GM19240 (cell line): ENCODE results near the gene SLC8A2.
"Not testable (repeated sequence)": the region's sequence is repeated elsewhere in the genome, so short reads cannot be mapped to it uniquely, and the experiment has no call there.

Experiments
- DNase-seq: peaks from one replicate; pipeline ENCODE4 v3.0.0; 2011; ENCODE audit warnings: low spot score; ENCODE audit not compliant: insufficient read length

The SLC8A2 gene

DNA sequence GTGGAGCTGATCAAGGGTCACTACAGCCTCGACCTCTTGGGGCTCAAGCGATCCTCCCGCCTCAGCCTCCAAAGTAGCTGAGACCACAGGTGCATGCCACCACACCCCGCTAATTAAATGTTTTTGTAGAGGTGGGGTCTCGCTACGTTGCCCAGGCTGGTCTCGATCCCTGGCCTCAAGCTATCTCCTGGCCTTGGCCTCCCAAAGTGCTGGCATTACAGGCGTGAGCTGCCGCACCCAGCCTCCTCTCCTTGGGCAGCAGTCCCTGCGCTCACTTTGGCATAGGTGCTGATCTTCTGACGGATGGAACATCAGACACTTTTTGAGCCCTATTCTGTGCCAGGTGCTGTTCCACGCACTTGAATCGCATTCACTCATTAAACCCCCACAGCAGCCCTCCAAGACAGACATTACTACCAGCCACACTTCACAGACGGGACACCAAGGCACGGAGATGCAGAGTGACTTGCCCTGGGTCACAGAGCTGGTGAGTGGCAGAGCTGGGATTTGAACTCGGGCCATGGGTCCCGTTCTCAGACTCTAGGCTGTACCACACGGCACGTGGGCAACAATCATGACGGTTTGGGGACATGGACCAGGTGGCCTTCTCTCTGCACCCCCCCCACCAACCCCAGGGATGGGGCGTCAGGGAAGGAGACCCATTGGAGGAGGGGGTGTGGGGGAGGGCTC is 55.6 kb downstream of the SLC8A2 start:
- no peak for DNase-seq

DNA sequence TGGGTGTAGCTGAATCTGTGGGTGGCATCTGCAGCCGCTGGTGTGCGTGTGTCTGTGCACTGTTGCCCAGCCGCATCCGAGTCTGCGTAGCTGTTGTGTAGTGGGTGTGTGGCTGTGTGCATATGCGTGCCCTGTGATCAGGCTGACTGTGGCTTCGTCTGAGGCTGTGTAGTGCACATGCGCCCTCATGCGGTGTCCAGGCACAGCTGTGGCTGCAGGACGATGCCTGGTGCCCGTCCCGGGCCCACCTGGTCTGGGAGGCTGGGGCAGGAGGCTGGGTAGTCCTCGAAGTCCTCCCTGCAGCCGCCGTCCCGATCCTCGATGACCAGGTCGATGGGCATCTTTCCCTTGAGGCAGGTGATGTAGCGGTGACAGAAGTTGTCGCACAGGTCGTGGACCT is 57.2 kb downstream of the SLC8A2 start:
- no peak for DNase-seq

DNA sequence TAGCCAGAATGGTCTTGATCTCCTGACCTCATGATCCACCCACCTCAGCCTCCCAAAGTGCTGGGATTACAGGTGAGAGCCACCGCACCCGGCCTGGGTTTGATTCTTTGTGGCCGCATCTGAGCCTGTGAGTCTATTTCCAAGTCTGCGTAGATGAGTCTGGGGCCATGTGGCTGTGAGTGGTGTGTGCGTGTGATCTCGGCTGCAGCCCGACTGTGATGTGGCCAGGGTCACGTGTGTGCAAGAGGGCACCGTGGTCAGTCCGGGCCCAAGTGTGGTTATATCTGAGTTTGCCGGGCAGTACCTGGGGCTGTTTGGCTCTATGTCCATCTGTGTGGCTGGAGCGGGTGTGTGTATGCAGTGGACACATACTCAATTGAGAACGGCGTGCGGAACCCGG is 57.8 kb downstream of the SLC8A2 start:
- no peak for DNase-seq

DNA sequence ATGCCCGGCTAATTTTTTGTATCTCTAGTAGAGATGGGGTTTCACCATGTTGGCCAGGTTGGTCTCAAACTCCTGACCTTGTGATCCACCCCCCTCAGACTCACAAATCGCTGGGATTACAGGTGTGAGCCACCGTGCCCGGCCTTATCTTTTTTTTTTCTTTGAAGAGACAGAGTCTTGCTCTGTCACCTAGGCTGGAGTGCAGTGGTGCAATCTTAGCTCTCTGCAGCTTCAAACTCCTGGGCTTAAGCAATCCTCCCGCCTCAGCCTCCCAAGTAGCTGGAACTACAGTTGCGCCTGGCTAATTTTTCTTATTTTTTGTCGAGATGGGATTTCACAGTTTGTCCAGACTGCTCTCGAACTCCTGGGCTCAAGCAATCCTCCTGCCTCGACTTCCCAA is 60.0 kb downstream of the SLC8A2 start:
- DNase-seq = not testable (repeated sequence)

DNA sequence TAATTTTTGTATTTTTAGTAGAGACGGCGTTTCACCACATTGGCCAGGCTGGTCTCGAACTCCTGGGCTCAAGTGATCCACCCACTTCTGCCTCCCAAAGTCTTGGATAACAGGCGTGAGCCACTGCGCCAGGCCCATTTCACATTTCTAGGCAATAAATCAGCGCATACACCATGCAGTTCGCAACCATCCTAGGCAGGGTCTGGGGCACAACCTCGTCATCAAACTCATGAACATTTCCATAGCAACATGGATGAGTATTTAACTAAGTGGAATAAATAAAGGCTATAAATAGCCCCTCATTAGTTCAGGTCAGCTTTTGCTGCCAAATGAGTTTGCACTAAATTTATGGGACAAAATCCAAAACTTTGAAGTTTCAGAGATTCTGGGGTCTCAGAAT is 60.6 kb downstream of the SLC8A2 start:
- DNase-seq = no peak

DNA sequence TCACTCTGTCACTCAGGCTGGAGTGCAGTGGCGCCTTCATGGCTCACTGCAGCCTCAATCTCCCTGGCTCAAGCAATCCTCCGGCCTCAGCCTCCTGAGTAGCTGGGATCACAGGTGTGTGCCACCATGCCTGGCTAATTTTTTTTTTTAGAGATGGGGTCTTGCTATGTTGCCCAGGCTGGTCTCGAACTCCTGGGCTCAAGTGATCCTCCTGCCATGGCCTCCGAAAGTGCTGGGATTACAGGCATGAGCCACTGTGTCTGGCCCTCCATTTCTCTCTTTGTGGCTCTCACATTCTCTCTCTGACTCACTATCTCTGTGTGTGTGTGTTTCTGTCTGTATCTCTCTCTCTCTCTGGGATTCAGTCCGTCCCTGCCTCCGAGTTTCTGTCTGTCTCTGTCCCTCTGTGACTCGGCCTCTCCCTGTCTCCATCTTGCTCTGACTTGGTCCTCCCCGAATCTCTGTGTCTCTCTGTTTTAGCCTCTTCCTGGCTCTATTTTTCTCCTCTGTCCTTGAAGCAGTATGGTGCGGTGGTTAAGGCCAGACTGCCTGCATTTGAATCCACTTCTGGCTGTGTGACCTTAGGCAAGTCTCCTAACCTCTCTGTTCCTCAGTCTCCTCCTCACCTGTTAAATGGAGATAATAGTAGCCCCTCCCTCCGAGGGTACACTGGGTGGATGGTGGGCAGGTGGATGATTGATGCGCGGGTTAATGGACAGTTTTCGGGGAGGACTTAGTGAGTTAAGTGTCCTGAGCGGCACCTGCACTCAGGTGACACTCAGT is 63.3 kb downstream of the SLC8A2 start:
- DNase-seq = no peak

DNA sequence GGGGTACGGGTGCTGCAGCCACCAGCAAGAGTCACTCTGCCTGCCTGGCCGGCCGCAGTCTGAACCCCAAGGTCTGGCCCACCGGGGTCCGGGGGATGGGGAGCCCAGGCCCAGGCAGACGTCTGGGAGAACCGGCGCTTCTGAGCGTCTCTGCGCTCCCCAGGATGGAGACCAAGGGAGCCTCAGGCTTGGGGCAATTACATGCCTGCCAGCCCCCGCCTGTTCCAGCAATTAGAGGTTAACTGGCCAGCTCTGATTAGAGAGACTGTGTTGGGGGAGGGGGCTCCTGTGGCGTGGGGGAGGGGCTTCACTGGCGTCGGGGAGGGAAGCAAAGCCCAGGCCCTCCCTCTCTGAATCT is 64.3 kb downstream of the SLC8A2 start:
- DNase-seq = no peak

DNA sequence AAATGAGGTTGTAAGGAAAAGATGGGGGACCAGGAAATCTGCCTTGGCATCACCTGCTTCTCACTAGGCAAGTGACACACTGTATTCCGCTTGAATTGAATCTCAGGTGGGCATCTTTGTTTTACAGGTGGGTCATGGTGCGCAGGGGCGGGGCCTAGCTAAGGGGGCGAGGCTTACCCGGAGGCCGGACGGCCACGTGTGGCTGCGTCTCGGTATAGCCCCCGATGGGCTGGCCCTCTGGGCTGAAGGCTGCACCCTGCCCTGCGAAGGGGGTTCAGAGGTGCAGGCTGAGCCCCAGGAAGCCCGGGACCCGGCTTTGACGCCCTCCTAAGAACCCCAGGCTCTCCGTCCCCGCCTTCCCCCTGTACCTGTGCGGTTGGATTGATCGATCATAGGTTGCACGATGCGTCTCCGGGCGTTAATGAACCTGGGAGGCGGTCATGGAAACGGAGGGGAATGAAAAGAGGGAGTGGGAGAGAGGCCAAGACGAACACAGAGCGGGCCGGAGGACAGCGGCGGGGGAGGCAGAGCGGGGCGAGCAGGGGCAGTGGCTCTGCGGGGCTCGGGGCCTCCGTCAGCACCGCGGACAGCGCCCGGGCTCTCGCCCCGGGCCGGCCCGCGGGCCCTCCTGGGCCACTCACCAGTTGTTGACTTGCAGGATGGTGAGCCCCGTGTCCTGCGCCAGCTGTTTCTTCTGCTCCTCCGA is 64.8 kb downstream of the SLC8A2 start:
- DNase-seq = no peak

DNA sequence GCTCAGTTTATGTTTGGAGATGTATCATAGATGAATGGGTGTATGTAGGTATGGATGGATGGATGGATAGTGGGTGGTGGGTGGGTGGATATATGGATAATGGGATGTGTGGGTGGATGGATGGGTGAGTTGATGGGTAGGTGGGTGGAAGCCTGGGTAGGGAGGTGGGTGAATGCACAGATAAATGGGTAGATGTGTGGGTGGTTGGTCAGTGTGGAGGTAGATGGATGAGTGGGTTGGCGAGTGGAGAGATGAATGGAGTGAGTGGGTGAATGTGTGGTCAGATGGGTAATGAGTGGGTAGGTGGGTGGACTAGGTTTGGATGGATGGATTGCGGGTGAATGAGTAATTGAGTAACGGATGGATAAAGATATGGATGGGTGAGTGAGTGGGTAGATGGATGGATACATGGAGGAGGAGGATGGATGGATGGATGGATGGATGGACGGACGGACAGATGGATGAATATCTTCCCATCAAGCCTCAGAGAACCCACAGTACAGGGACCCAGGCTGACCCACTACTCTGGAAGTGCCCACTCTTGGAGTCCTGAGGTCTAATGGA is 65.8 kb downstream of the SLC8A2 start:
- no peak for DNase-seq

DNA sequence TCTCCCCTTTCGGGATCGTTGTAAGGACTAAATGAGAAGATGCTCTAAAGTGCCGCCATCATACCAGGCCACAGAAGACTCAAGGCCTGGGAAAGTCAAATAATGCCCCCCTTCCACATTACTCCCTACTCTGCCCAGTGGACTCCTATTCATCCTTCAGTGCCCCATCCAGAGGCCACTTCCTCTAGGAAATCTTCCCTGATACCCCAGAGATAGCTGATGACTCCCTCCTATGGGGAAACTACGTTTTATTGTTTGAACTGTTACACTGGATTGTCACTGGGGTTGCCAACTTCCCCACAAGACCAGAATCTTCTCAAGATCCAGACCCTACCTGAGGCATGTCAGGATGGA is 66.5 kb downstream of the SLC8A2 start:
- DNase-seq = no peak

DNA sequence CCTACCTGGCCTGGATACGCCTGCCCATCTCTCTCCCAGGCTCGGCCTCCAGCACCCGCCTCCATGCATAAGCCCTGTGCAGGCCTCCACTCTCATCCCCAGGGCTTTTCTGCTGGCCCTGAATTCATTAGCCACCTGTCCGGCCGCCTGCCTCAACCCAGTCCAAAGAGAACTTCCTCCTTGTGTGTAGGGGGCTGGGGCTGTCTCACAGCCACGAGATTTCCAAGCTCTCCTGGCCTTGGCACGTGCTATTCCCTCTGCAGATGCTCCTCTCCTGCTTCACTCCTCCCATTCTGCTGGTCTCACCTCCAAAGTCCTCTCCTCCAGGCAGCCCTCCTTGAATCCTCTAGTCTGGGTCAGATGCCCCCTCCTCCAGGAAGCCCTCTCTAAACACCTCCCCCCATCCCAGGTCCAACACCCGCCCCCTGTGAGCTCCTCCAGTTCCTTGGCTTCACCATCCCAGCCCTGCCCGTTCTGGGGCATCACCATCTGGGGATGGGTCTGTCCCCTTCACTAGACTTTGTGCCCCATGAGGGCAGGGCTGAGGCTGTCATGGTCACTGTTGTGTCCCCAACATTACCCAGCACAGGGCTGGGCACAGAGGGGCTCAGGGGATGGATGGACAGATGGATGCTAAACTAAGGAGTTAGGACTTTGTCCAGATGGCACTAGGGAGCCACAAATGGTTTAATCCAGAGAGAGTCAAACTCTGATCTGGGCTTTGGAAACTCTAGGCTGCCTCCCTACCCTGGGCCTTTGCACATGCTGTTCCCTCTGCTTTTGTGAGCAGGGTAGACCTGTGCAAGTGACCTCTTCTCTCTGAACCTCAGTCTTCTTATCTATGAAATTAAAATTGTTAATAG is 67.1 kb downstream of the SLC8A2 start:
- DNase-seq = no peak

DNA sequence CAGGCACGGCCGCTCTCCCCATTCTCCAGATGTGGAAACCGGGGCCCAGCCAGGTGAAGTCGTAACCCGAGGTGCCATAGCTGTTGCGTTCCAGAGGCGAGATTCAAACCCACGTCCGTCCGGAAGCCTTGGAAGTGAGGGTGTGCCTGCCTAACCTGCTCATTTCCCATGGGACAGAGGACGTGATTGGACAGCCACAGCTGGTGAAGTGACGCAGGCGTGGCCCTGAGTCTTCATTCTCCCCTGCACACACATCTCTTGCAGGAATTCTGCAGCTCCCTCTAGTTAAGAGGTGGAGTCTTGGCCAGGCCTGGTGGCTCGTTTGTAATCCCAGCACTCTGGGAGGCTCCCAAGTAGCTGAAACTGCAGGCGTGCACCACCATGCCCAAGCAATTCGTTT is 69.2 kb downstream of the SLC8A2 start:
- DNase-seq = no peak

DNA sequence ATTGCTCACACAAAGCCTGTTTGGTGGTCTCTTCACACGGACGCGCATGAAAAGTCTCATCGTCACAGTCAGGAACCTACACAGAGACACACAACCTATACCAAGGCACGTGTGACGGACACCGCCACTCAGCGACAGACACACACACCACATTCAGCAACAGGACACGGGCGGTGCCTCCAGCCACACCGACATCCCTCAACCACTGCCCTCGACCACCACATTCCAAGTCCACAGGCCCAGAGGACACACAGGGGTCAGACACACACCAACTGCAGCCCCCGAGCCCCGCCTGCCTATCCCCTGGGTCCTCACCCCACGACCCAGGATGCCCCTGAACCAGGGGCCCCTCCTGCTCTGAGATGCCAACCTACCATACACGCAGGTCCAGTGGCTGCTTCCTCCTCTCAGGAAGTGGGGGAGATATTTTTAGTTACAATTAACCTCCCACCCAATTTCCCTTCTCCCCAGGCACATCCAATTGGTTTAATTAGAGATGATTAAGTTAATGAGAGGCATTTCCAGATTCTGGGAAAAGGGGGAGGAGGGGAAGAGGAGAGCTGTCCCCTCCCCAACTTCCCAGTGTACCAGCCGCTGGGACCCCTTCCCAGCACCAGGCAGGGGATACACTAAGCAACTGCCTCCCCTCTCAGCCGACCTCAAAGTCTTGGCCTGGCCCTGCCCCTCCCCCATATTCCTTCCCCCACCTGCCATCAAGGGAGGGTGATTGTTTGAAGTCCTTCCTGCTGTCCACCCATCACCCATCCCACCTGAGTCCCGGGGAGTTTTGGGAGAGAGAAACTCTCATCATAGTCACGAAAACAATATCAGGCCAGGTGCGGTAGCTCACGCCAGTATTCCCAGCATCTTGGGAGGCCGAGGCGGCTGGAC is 72.7 kb downstream of the SLC8A2 start:
- DNase-seq = no peak

DNA sequence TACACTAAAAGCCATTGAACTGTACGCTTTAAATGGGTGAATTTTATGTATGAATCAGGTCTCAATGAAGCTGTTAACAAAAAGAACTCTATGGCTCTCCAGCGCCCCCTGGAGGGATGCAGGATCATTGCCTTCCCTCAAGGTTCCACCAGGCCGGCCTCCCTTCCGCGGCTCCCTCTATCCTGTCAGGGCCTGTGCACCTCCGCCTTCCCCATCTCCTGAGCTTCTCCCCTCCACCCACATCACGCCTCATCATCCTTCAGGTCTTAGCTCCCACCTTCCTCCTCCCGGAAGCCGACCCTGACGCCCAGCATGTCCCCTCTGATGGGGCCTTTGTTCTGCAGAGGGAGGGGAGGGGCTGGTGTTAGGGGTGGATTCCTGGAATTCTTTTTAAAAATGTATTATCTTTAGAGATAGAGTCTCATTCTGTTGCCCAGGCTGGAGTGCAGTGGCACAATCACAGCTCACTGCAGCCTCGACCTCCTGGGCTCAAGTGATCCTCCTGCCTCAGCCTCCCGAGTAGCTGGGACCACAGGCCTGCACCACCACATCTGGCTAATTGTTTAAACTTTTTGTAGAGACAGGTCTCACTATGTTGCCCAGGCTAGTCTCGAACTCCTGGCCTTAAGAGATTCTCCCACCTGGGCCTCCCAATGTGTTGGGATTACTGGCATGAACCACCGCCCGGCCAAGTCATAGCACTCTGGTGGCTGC is 80.0 kb downstream of the SLC8A2 start:
- peak; percentile 68 for DNase-seq

DNA sequence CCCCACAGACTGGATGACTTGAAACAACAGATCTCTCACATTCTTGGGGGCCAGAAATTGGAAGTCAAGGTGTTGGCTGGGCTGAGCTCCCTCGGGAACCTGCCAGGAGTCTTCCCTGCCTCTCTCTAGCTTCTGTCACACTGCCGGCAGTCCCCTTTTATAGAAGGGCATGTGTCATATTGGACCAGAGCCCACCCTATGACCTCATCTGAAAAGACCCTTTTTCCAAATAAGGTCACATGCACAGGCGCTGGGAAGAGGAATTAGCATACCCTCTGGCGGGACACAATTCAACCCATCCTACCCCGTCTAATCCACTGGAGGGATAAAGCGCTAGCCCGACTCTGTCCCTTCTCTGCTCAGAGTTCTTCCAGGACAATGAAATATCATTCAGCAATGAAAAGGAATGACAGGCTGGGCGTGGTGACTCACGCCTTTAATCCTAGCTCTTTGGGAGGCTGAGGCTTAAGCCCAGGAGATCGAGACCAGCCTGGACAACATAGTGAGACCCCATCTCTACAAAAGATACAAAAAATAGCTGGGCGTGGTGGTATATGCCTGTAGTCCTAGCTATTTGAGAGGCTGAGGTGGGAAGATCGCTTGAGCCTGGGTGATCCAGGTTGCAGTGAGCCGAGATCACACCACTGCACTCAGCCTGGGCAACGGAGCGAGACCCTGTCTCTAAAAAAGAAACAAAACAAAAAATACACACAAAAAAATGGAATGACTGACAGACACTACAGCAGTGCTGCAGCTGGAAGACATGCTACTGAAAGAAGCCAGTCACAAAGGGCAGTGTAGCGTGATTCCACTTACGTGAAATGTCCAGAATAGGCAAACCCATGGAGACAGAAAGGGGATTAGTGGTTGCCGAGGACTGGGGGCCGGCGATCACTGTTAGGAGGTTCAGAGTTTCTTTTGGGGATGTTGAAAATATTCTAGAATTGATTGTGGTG is 80.9 kb downstream of the SLC8A2 start:
- DNase-seq = no peak

DNA sequence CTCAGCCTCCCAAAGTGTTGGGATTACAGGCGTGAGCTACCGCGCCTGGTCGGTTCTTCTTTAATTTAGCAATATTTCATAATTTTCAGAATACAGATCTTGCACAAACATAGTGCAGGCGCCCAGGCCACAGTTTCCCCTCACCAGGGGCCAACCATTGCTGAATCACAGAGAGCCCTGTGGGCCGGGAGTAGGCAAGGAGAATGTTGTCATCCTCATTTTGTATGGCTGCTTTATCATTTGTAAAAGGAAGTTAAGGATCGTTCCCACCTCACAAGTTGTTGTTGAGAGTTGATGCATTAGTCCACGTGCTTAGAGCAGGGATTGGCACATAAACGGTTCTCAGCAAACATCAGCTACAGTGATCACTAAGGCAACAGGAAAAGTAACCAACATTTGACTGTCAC is 82.5 kb downstream of the SLC8A2 start:
- DNase-seq = no peak

DNA sequence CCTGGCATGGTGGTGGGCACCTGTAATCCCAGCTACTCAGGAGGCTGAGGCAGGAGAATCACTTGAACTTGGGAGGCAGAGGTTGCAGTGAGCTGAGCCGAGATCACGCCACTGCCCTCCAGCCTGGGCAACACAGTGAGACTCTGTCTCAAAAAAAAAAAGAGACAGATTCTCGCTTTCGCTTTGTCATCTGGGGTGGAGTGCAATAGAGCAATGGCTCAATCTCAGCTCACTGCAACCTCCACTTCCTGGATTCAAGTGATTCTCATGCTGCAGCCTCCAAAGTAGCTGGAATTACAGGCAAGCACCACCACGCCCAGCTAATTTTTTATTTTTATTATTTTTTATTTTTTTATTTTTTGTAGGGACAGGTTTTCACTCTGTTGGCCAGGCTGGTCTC is 83.0 kb downstream of the SLC8A2 start:
- DNase-seq = not testable (repeated sequence)

DNA sequence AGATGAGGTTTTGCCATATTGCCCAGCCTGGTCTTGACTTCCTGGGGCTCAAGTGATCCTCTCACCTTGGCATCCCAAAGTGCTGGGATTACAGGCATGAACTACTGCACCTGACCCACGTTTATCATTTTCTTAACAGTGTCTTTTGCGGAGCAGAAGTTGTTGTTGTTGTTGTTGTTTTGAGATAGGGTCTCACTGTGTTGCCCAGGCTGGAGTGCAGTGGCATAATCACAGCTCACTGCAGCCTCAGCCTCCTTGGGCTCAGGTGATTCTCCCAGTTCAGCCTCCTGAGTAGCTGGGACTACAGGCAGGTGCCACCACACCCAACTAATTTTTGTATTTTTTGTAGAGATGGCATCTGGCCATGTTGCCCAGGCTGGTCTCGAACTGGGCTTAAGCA is 84.1 kb downstream of the SLC8A2 start:
- not testable (repeated sequence) for DNase-seq

DNA sequence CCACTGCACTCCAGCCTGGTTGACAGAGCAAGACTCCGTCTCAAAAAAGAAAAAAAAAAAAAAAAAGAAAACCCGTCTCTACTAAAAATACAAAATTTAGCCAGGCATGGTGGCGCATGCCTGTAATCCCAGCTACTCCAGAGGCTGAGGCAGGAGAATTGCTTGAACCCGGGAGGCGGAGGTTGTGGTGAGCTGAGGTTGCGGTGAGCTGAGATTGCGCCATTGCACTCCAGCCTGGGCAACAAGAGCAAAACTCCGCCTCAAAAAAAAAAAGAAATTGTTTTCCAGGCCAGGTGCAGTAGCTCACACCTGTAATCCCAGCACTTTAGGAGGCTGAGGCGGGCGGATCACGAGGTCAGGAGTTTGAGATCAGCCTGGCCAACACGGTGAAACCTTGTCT is 85.1 kb downstream of the SLC8A2 start:
- not testable (repeated sequence) for DNase-seq
